K562 (cell line): Measurements from ENCODE around the gene WNT2. TPM values are rescaled to one million over a fixed set of nuclear protein-coding genes. Genes with fewer than 3 reads are reported as not detected.

Experiments
- ATAC-seq: fragments of 200-7000 bp; cut with Tn5 transposase; 3 replicates; pipeline ENCODE4 v1.9.1; 2020; ENCODE audit warnings: moderate library complexity
- BruUV-seq: library from RNA; stranded (reverse); fragments of 400-500 nt; replicated peaks from 2 replicates; lab custom pipeline; 2021; lab: Mats Ljungman, UMichigan
- CTCF ChIA-PET: fragments of 300-600 bp; formaldehyde crosslinking; extraction: SDS; loops from one replicate; lab custom pipeline; 2021; ENCODE audit warnings: low intra/inter-chr PET ratio; lab: Yijun Ruan, JAX
- POLR2A ChIA-PET: fragments of 300-600, 350-650 bp; sonication (Branson Sonifier 250); formaldehyde crosslinking; extraction: SDS; loops from one replicate; lab custom pipeline; 2021; ENCODE audit warnings: antibody characterized with exemption, inconsistent platforms; lab: Yijun Ruan, JAX
- DNase-seq, 4 experiments: peaks; one replicate each; pipeline versions ENCODE4 v3.0.0 to v3.0.0-alpha.2; 2011 to 2018; ENCODE audit warnings: low spot score in 3 of 4, mixed read lengths in 3 of 4; ENCODE audit errors: extremely low read depth in 1 of 4
- FAIRE-seq: peaks from 2 replicates; lab custom pipeline; 2011; peaks lifted over from hg19 to GRCh38; lab: Jason Lieb, UNC
- H2AFZ ChIP-seq: 2 replicates; pipeline ENCODE4 v1.6.0; 2011; ENCODE audit warnings: low read depth, low read length, control low read depth, inconsistent platforms
- H3K27ac ChIP-seq: fragments of 200-600 bp; 3 replicates; pipeline ENCODE4 v1.8.0; 2011; ENCODE audit warnings: low read depth, mild to moderate bottlenecking, control low read depth, inconsistent platforms, low read length, moderate library complexity, mixed read lengths; ENCODE audit errors: extremely low read depth
- H3K27me3 ChIP-seq, 2 experiments: fragments of 300-600 bp in 1 of 2; 2 replicates in 1 of 2; 3 replicates in 1 of 2; pipeline versions ENCODE4 v1.6.0 to v1.8.0; 2011; ENCODE audit warnings: inconsistent platforms in 2 of 2, low read length in 2 of 2, mild to moderate bottlenecking in 1 of 2, mixed read lengths in 1 of 2, moderate library complexity in 1 of 2; ENCODE audit not compliant: control insufficient read depth in 2 of 2, insufficient read depth in 2 of 2
- H3K36me3 ChIP-seq: fragments of 300-600 bp; 3 replicates; pipeline ENCODE4 v1.8.0; 2011; ENCODE audit warnings: mild to moderate bottlenecking, low read length, inconsistent platforms; ENCODE audit not compliant: control insufficient read depth, insufficient read depth
- H3K4me1 ChIP-seq, 2 experiments: fragments of 200-600 bp in 1 of 2; replicated peaks in 1 of 2; 2 replicates in 1 of 2; 3 replicates in 1 of 2; pipeline versions ENCODE4 v1.5.1 to v1.8.0; 2011; ENCODE audit warnings: inconsistent platforms in 2 of 2, low read length in 2 of 2, mild to moderate bottlenecking in 1 of 2, mixed read lengths in 1 of 2, moderate library complexity in 1 of 2; ENCODE audit not compliant: control insufficient read depth in 2 of 2, insufficient read depth in 2 of 2
- H3K4me2 ChIP-seq: 2 replicates; pipeline ENCODE4 v1.6.1; 2011; ENCODE audit warnings: low read length, control low read depth, inconsistent platforms, mixed read lengths; ENCODE audit not compliant: insufficient read depth
- H3K4me3 ChIP-seq: fragments of 200-600 bp; sonication (generic), shearing (Covaris generic); 2 replicates; pipeline ENCODE4 v1.5.1; 2016; ENCODE audit warnings: control low read depth, inconsistent platforms
- H3K79me2 ChIP-seq: fragments of 200-600 bp; 3 replicates; pipeline ENCODE4 v1.8.0; 2011; ENCODE audit warnings: low read length, inconsistent platforms; ENCODE audit not compliant: control insufficient read depth, insufficient read depth
- H3K9ac ChIP-seq, 2 experiments: 2 replicates each; pipeline versions ENCODE4 v1.6.0 to v1.6.1; 2011; ENCODE audit warnings: low read depth in 2 of 2, low read length in 2 of 2, control low read depth in 1 of 2, inconsistent platforms in 1 of 2, mild to moderate bottlenecking in 1 of 2, mixed read lengths in 1 of 2; ENCODE audit not compliant: insufficient read depth in 1 of 2
- H3K9me1 ChIP-seq: one replicate; pipeline ENCODE4 v1.6.0; 2011; ENCODE audit warnings: inconsistent platforms, mild to moderate bottlenecking, low read length, moderate library complexity; ENCODE audit not compliant: control insufficient read depth, insufficient read depth
- H3K9me3 ChIP-seq: replicated peaks from 2 replicates; pipeline ENCODE4 v1.5.1; 2011; ENCODE audit warnings: low read depth, low read length, inconsistent platforms; ENCODE audit not compliant: control insufficient read depth, insufficient read depth
- H4K20me1 ChIP-seq: replicated peaks from 2 replicates; pipeline ENCODE4 v1.6.1; 2011; ENCODE audit warnings: low read length, inconsistent platforms, mixed read lengths; ENCODE audit not compliant: control insufficient read depth, insufficient read depth
- GABPB2 ChIP-seq: fragments of 250-450 bp; sonication (Bioruptor Pico); conservative IDR thresholded peaks from 2 replicates; pipeline ENCODE4 v1.5.1; 2021; ENCODE audit warnings: mild to moderate bottlenecking
- GTF2F1 ChIP-seq: IDR thresholded peaks from 2 replicates; pipeline ENCODE4 v1.6.1; 2011; ENCODE audit warnings: low read depth, low read length, improper control_type of control experiment
- HBP1 ChIP-seq: fragments of 450-650 bp; formaldehyde crosslinking; IDR thresholded peaks from 2 replicates; pipeline ENCODE4 v1.4.0; 2022; ENCODE audit warnings: missing genetic modification characterization
- MED1 ChIP-seq: sonication (generic); formaldehyde crosslinking; IDR thresholded peaks from 2 replicates; pipeline ENCODE4 v1.8.1; 2023; ENCODE audit warnings: missing genetic modification reagents, borderline replicate concordance
- MXI1 ChIP-seq: IDR thresholded peaks from 2 replicates; pipeline ENCODE4 v1.6.1; 2011; ENCODE audit warnings: low read depth, mild to moderate bottlenecking, improper control_type of control experiment, low read length
- SMARCA5 ChIP-seq: fragments of 450-650 bp; IDR thresholded peaks from 2 replicates; pipeline ENCODE4 v1.6.1; 2016
- WGBS: fragments of 100-300 bp; shearing (Covaris generic); methylation state at CpG from one replicate; pipeline ENCODE4 v1.1.6; 2016; ENCODE audit warnings: low coverage, mixed read lengths; ENCODE audit not compliant: insufficient coverage; ENCODE audit errors: missing lambda C conversion rate; 5-methylcytosine and 5-hydroxymethylcytosine counted together
- in situ Hi-C: fragments of 300-500 bp; cut with MboI; formaldehyde crosslinking; loops from 4 replicates; pipeline ENCODE4 v1.15.0; 2018; ENCODE audit warnings: inconsistent platforms, mixed read lengths
- intact Hi-C: fragments of 100-400 bp; cut with micrococcal nuclease; formaldehyde crosslinking; loops from 2 replicates; pipeline ENCODE4 v1.14.2; 2022
- polyA plus RNA-seq, 8 experiments: library from polyadenylated mRNA; depleted of rRNA in 4 of 8; stranded (reverse) in 5 of 8; unstranded in 3 of 8; fragments of >200 nt; fragmentation: Nextera tagmentation in 2 of 8; fragmentation: Illumina TruSeq in 1 of 8; extraction: Ambion mirVana in 2 of 8; extraction: Trizol in 1 of 8; gene quantifications; 2 replicates each; pipeline versions ENCODE4 v1.2.1 to v1.2.3, GENCODE V29; 2011 to 2014; ENCODE audit warnings: inconsistent platforms in 1 of 8, missing spikeins in 1 of 8
- total RNA-seq, 7 experiments: library from RNA; depleted of rRNA in 6 of 7; stranded (reverse); fragments of >200 nt in 6 of 7; fragmentation: Illumina TruSeq in 2 of 7; extraction: Trizol in 2 of 7; gene quantifications; 2 replicates each; pipeline versions ENCODE4 v1.2.1 to v1.2.3, GENCODE V29; 2011 to 2021; ENCODE audit warnings: low replicate concordance in 1 of 7

WNT2 gene
- total and polyA plus RNA-seq, 9 of the 15 experiments (the other 6 are each of a cell fraction or from before 2014, with no cell fraction given): 0.04 TPM; not detected in 8

DNA sequence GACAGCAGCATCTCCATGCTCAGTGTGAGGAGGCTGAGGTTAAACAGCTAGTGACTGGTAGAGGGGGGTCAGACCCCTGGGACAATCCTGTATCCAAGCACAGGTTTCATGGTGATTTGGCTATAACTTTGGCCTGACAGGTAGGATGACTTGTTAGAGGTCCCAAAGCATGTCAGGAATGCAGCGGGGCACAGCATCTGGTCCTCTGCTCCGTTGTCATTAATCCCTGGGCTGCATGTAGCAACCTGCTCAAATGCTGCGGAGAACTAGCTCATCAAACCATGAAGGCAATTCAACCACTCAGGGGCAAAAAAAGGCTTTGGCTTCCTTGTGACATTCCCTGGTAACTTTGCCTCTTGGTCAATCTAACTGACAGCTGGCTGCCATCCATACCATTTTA, 26.8 kb downstream of the WNT2 start (continued):
- TF ChIP-seq HBP1 (CRISPR knock-in tag): no peak

DNA sequence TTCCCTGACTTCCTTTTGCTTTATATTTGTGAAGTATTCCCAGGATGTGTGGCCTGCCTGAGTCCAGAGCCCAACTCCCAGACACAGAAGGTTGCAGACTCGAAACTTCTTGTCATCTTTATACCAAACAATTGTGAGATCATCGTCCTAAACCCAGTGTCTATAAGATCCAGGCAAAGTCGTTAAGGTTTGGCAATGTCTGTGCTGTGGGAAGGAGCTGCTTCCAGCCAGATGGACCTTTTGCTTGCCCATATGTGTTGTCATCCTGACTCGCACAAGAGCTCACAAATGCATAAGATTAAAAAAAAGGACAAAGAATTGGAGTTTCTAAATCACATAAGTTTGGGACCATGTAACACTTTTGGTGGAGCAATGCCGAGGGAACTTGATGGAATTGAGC, 37.0 kb downstream of the WNT2 start:
- H3K4me1 ChIP-seq: 0 out of 5 replicates have a peak, but pooled peaks cover 0 to 3% of the 10 kb centered on the region in 2 experiments

More for the DNA sequence above, 37.0 kb downstream of the WNT2 start:
- no peak overlapping the region for H2AFZ ChIP-seq
- FAIRE-seq: no peak
- H3K9ac ChIP-seq: no peak overlapping the region
- ChIA-PET POLR2A (interaction anchor here (1.2 to 1.4 kb wide), 2 partner anchors 10 to 55 kb away, joined by 3 read pairs; no protein-coding TSS in a partner anchor), CTCF (no interaction called here)
- no peaks in the 10 kb centered on the region for H3K9me1 ChIP-seq
- WGBS: 0% methylated on average over 5 of the region's 5 CpGs
- no peaks in the 10 kb centered on the region for H4K20me1 ChIP-seq
- in situ Hi-C loops (no loop called here), intact Hi-C loops (no loop called here)
- peaks cover 22 to 29% of the 10 kb centered on the region in 2 experiments; a peak in 4 of 5 replicates for H3K27me3 ChIP-seq
- TF ChIP-seq SMARCA5: no peak
- TF ChIP-seq MXI1: no peak
- no peak for TF ChIP-seq GTF2F1
- no peak for TF ChIP-seq MED1 (CRISPR knock-in tag)
- TF ChIP-seq GABPB2 (CRISPR knock-in tag): no peak
- H3K9me3 ChIP-seq: no peaks in the 10 kb centered on the region
- no TSS peak for BruUV-seq
- H3K79me2 ChIP-seq: no peaks in the 10 kb centered on the region
- no peak for ATAC-seq
- H3K4me3 ChIP-seq: no peak overlapping the region
- no peak overlapping the region for H3K4me2 ChIP-seq
- no peak overlapping the region for H3K27ac ChIP-seq
- no peak for DNase-seq
- no peaks in the 10 kb centered on the region for H3K36me3 ChIP-seq
